GM23248 (cell line): Measurements from ENCODE around the gene LEF1.

Experiments
- EZH2 ChIP-seq: fragments of 200-600 bp; sonication (generic); IDR thresholded peaks from 2 replicates; pipeline ENCODE4 v1.6.1; 2018; ENCODE audit warnings: antibody characterized with exemption, mild to moderate bottlenecking; ENCODE audit not compliant: insufficient read depth, poor library complexity, severe bottlenecking
- EZH2phosphoT487 ChIP-seq: fragments of 200-600 bp; sonication (generic); IDR thresholded peaks from 2 replicates; pipeline ENCODE4 v1.6.1; 2018; ENCODE audit warnings: antibody characterized with exemption, moderate library complexity, mild to moderate bottlenecking, low read depth; ENCODE audit not compliant: insufficient read depth

GRCh38 chr4:108072300-108072699 is 96.4 kb downstream of the LEF1 start:
- TF ChIP-seq EZH2 (no peak), EZH2phosphoT487 (no peak)
